HCT116 (cell line): ENCODE results near the gene CHTOP. TPM values are rescaled to one million over a fixed set of nuclear protein-coding genes. Genes with fewer than 3 reads are reported as not detected.

Experiments
- ATAC-seq: fragments of 200-7000 bp; cut with Tn5 transposase; 2 replicates; pipeline ENCODE4 v1.9.1; 2020; ENCODE audit warnings: mild to moderate bottlenecking, moderate library complexity
- Bru-seq: library from RNA; stranded (reverse); fragments of 400-500 nt; gene quantifications from one replicate; lab custom pipeline; 2021; lab: Mats Ljungman, UMichigan
- BruChase-seq, 2 experiments: library from RNA; stranded (reverse); fragments of 400-500 nt; gene quantifications; one replicate each; lab custom pipeline; 2021; lab: Mats Ljungman, UMichigan
- BruUV-seq: library from RNA; stranded (reverse); fragments of 400-500 nt; replicated peaks from 2 replicates; lab custom pipeline; 2021; lab: Mats Ljungman, UMichigan
- CTCF ChIA-PET: fragments of 300-600 bp; sonication (Branson Sonifier 250); formaldehyde crosslinking; loops from one replicate; lab custom pipeline; 2021; ENCODE audit warnings: antibody characterized with exemption; lab: Charles Lee
- POLR2A ChIA-PET: fragments of 300-600, 350-600 bp; sonication (Branson Sonifier 250); formaldehyde crosslinking; loops from one replicate; lab custom pipeline; 2021; ENCODE audit warnings: antibody characterized with exemption; lab: Charles Lee
- RAD21 ChIA-PET, 2 experiments: fragments of 300-600 bp; sonication (Branson Sonifier 250); formaldehyde crosslinking; loops; one replicate each; lab custom pipeline; 2023; ENCODE audit warnings: low total read pairs in 2 of 2; ENCODE audit not compliant: uncharacterized antibody in 2 of 2, unreplicated experiment in 2 of 2, low non-redundant PET in 1 of 2; lab: Charles Lee
- DNase-seq: peaks from one replicate; pipeline ENCODE4 v3.0.0-alpha.2; 2010; ENCODE audit warnings: low read depth, low spot score
- H2AFZ ChIP-seq: fragments of 200-600 bp; shearing (Covaris generic), sonication (generic); 2 replicates; pipeline ENCODE4 v1.6.1; 2017; ENCODE audit warnings: low read depth, mixed run types, mixed read lengths, antibody characterized with exemption, low read length; ENCODE audit not compliant: poor library complexity, severe bottlenecking
- H3K27ac ChIP-seq: 2 replicates; pipeline ENCODE4 v1.5.1; 2012; ENCODE audit warnings: low read depth, low read length
- H3K27me3 ChIP-seq: fragments of 200-600 bp; sonication (generic); 2 replicates; pipeline ENCODE4 v1.6.1; 2016; ENCODE audit warnings: mixed run types, low read length, mixed read lengths; ENCODE audit not compliant: insufficient read depth
- H3K36me3 ChIP-seq, 2 experiments: fragments of 200-500 bp in 1 of 2; fragments of 200-600 bp in 1 of 2; sonication (Bioruptor generic) in 1 of 2; sonication (generic) in 1 of 2; 2 replicates each; pipeline versions ENCODE4 v1.5.1 to v1.6.1; 2014 to 2016; ENCODE audit warnings: low read length in 2 of 2, inconsistent platforms in 1 of 2, mixed read lengths in 1 of 2, mixed run types in 1 of 2; ENCODE audit not compliant: insufficient read depth in 2 of 2, control insufficient read depth in 1 of 2
- H3K4me1 ChIP-seq, 2 experiments: fragments of 200-600 bp in 1 of 2; sonication (generic) in 1 of 2; 2 replicates each; pipeline versions ENCODE4 v1.5.1 to v1.6.1; 2012 to 2017; ENCODE audit warnings: low read length in 2 of 2, inconsistent platforms in 1 of 2, mild to moderate bottlenecking in 1 of 2, mixed read lengths in 1 of 2, mixed run types in 1 of 2, moderate library complexity in 1 of 2; ENCODE audit not compliant: insufficient read depth in 2 of 2, control insufficient read depth in 1 of 2
- H3K4me2 ChIP-seq: fragments of 200-600 bp; sonication (generic); 2 replicates; pipeline ENCODE4 v1.6.1; 2017; ENCODE audit warnings: mixed run types, low read length, mixed read lengths
- H3K4me3 ChIP-seq, 2 experiments: fragments of 200-600 bp in 1 of 2; sonication (generic) in 1 of 2; replicated peaks in 1 of 2; 2 replicates each; pipeline ENCODE4 v1.5.1; 2011 to 2016; ENCODE audit warnings: low read length in 2 of 2, control low read depth in 1 of 2, low read depth in 1 of 2, mild to moderate bottlenecking in 1 of 2, mixed read lengths in 1 of 2, mixed run types in 1 of 2
- H3K79me2 ChIP-seq: fragments of 200-600 bp; sonication (generic); 2 replicates; pipeline ENCODE4 v1.6.1; 2017; ENCODE audit warnings: mild to moderate bottlenecking, mixed run types, low read length, moderate library complexity, mixed read lengths; ENCODE audit not compliant: insufficient read depth
- H3K9ac ChIP-seq: fragments of 200-600 bp; sonication (generic); 2 replicates; pipeline ENCODE4 v1.6.1; 2016; ENCODE audit warnings: low read length, mixed read lengths
- H3K9me2 ChIP-seq: fragments of 200-600 bp; sonication (generic), shearing (Covaris generic); 2 replicates; pipeline ENCODE4 v1.6.1; 2017; ENCODE audit warnings: mixed run types, mild to moderate bottlenecking, moderate library complexity; ENCODE audit not compliant: insufficient read depth
- H3K9me3 ChIP-seq, 2 experiments: fragments of 200-500 bp in 1 of 2; fragments of 200-600 bp in 1 of 2; sonication (Bioruptor generic) in 1 of 2; sonication (generic) in 1 of 2; 2 replicates each; pipeline ENCODE4 v1.6.1; 2014 to 2017; ENCODE audit warnings: low read length in 2 of 2, mixed read lengths in 2 of 2, inconsistent platforms in 1 of 2, low read depth in 1 of 2, mild to moderate bottlenecking in 1 of 2, mixed run types in 1 of 2, moderate library complexity in 1 of 2; ENCODE audit not compliant: control insufficient read depth in 1 of 2, insufficient read depth in 1 of 2
- H4K20me1 ChIP-seq: fragments of 200-600 bp; sonication (generic), shearing (Covaris generic); 2 replicates; pipeline ENCODE4 v1.6.1; 2017; ENCODE audit warnings: mixed run types, mild to moderate bottlenecking, moderate library complexity; ENCODE audit not compliant: insufficient read depth
- CBX3 ChIP-seq: IDR thresholded peaks from 2 replicates; pipeline ENCODE4 v1.6.1; 2012; ENCODE audit warnings: low read depth
- EZH2phosphoT487 ChIP-seq: fragments of 200-600 bp; IDR thresholded peaks from 2 replicates; pipeline ENCODE4 v1.6.1; 2018; ENCODE audit warnings: antibody characterized with exemption, borderline replicate concordance
- FOSL1 ChIP-seq: IDR thresholded peaks from 2 replicates; pipeline ENCODE4 v1.6.1; 2012; ENCODE audit warnings: low read depth
- JUND ChIP-seq: IDR thresholded peaks from 2 replicates; pipeline ENCODE4 v1.6.1; 2012
- POLR2A ChIP-seq: IDR thresholded peaks from 2 replicates; pipeline ENCODE4 v1.7.0; 2011; ENCODE audit warnings: borderline replicate concordance; ENCODE audit not compliant: insufficient read depth, insufficient read length; ENCODE audit errors: extremely low read depth
- POLR2AphosphoS5 ChIP-seq: IDR thresholded peaks from 2 replicates; pipeline ENCODE4 v1.6.1; 2011; ENCODE audit warnings: mild to moderate bottlenecking, low read depth, low read length, moderate library complexity
- RAD21 ChIP-seq: IDR thresholded peaks from 2 replicates; pipeline ENCODE4 v1.6.1; 2012; ENCODE audit warnings: low read depth, mild to moderate bottlenecking
- SRF ChIP-seq: IDR thresholded peaks from 2 replicates; pipeline ENCODE4 v1.6.1; 2012; ENCODE audit warnings: low read depth
- TCF7L2 ChIP-seq: IDR thresholded peaks from 2 replicates; pipeline ENCODE4 v1.7.0; 2011; ENCODE audit warnings: borderline replicate concordance, inconsistent platforms; ENCODE audit not compliant: insufficient read depth, insufficient read length; ENCODE audit errors: extremely low read depth
- YY1 ChIP-seq: IDR thresholded peaks from 2 replicates; pipeline ENCODE4 v1.6.1; 2011; ENCODE audit warnings: low read length, low read depth, moderate library complexity, mild to moderate bottlenecking; ENCODE audit not compliant: insufficient replicate concordance; ENCODE audit errors: extremely low read depth
- ZFX ChIP-seq: fragments of 450-650 bp; IDR thresholded peaks from 2 replicates; pipeline ENCODE4 v1.6.1; 2017
- intact Hi-C: fragments of 100-400 bp; cut with micrococcal nuclease; formaldehyde crosslinking; loops from 2 replicates; pipeline ENCODE4 v1.10.0; 2022
- long read RNA-seq: library from polyadenylated mRNA; unstranded; transcript quantifications from one replicate; pipeline ENCODE4 v2.0.0, GENCODE V29; 2021; ENCODE audit not compliant: unreplicated experiment
- polyA plus RNA-seq: library from polyadenylated mRNA; unstranded; fragments of >200 nt; gene quantifications from 2 replicates; pipeline ENCODE4 v1.2.1, GENCODE V29; 2012; ENCODE audit warnings: missing spikeins
- total RNA-seq: library from RNA; stranded (reverse); gene quantifications from one replicate; pipeline ENCODE4 v1.2.1, GENCODE V29; 2021; ENCODE audit not compliant: unreplicated experiment
- TF ChIP-seq, protein P1 (sequence below): IDR thresholded peaks from 2 replicates; pipeline ENCODE4 v1.6.1; 2012

The CHTOP gene, protein sequence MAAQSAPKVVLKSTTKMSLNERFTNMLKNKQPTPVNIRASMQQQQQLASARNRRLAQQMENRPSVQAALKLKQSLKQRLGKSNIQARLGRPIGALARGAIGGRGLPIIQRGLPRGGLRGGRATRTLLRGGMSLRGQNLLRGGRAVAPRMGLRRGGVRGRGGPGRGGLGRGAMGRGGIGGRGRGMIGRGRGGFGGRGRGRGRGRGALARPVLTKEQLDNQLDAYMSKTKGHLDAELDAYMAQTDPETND
- total RNA-seq (110 TPM), Bru-seq, nascent RNA (percentile 98 among the genes with signal in this experiment), BruChase-seq, experiment 1, labeled RNA remaining after a 6-hour chase (percentile 96 among the genes with signal in this experiment), BruChase-seq, experiment 2, labeled RNA remaining after a 2-hour chase (percentile 99 among the genes with signal in this experiment)
- 86.3 and 88.6 TPM in 2 replicates for polyA plus RNA-seq
- long read RNA-seq, transcript CHTOP-203 (6 exons, 2,165 nt) = major isoform, 83 of 207 reads
- long read RNA-seq, transcript CHTOP-204 (6 exons, 2,096 nt) = minor isoform, 71 of 207 reads
- long read RNA-seq, partial matches to known transcripts = 9 of 207 reads
- long read RNA-seq, other reads (novel, unspliced or antisense) = 39 of 207 reads

DNA sequence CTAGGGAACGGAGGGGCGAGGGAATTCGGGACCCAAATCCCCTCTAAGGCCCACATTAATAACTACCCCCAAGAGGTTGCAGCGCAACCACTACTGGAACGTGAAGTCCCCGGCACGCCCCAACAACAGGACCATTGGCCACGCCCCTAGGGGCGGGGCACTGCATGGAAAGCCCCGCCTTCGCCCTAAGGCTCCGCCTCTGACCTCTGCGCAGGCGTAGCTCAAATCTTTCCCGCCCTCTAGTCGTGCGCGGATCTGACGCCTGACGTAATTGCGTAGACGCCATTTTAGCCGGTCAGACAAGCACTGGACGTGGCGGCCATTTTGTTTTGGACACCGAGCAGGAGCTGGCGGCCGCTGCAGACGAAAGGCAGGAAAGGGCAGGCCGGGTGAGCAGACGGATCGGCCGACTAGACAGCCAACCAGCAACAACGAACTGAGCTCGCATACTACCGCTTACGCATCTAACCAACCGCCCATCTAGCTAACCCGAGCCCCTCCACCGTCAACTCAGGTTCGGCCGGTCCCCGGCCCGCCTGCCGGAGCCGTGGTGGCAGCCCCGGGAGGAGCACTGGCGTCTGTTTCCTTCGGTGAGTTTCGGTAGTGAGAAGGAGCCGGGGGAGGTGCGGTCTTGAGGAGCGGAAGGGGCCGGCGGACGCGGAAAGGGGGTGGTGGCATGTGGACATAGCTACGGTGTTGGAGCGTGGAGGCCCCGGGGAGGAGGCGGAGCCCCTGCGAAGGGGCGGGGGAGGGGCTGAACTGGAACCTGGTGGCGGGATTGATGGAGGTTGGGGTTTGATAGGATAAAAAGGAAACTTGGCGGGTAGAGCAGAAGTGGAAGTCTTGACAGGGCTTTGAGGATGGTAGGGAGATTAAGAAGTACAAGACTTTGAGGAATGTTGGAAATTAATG, at the start of gene CHTOP:
TSS of gene CHTOP (plus strand) at position 313 of the 912 bp plus-strand sequence. CDS start 2,523 bp downstream, outside the sequence.
- ChIA-PET RAD21 (interaction anchor here (0.6 to 1.0 kb wide), 4 partner anchors 62 to 96 kb away, joined by 3 to 5 read pairs (median 3); no protein-coding TSS in a partner anchor), POLR2A (interaction anchor here (0.7 to 3.0 kb wide), 27 partner anchors 9 to 334 kb away, joined by 3 to 31 read pairs (median 6); partner anchors contain the start of genes CREB3L4, S100A14, S100A16 and S100A6), CTCF (interaction anchor here (0.8 to 1.8 kb wide), 8 partner anchors 16 to 281 kb away, joined by 3 to 16 read pairs (median 5); partner anchors contain the start of gene S100A16)
- no peak within 1 kb of the TSS for H2AFZ ChIP-seq
- peak within 1 kb of the TSS; percentile 91 to 95 for H3K4me3 ChIP-seq
- intact Hi-C loops = no loop called here
- no peaks in the 10 kb centered on the region for H3K27me3 ChIP-seq
- H4K20me1 ChIP-seq = peaks cover 4% of the 10 kb centered on the region; the same call in 1 of the 2 replicates
- H3K9ac ChIP-seq = peak within 1 kb of the TSS; percentile 99
- peaks cover 9 to 22% of the 10 kb centered on the region in 2 experiments for H3K4me1 ChIP-seq
- DNase-seq (peak; percentile 98), ATAC-seq (peak; percentile 91)
- peaks cover 21 to 34% of the 10 kb centered on the region in 2 experiments for H3K36me3 ChIP-seq
- H3K4me2 ChIP-seq = peak within 1 kb of the TSS; percentile 78
- TF ChIP-seq JUND (no peak), EZH2phosphoT487 (no peak), TCF7L2 (no peak), FOSL1 (no peak), SRF (no peak), RAD21 (no peak), POLR2A (peak; percentile 73), ZFX (peak; percentile 59; the same call in 1 of the 2 replicates), POLR2AphosphoS5 (peak; percentile 91), CBX3 (no peak), YY1 (peak; percentile 100)
- TF ChIP-seq, protein P1, sequence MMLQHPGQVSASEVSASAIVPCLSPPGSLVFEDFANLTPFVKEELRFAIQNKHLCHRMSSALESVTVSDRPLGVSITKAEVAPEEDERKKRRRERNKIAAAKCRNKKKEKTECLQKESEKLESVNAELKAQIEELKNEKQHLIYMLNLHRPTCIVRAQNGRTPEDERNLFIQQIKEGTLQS = no peak
- no peaks in the 10 kb centered on the region for H3K9me2 ChIP-seq
- H3K9me3 ChIP-seq = no peaks in the 10 kb centered on the region
- H3K27ac ChIP-seq = peak within 1 kb of the TSS; percentile 100
- BruUV-seq = TSS peak; percentile 85
- peaks cover 52% of the 10 kb centered on the region for H3K79me2 ChIP-seq
